IPS-18a (cell line): Measurements from ENCODE around the gene HJV.
A peak's percentile ranks its signal among the peaks of the same experiment; 100 is the strongest.
"Not testable (repeated sequence)": the region's sequence is repeated elsewhere in the genome, so short reads cannot be mapped to it uniquely, and the experiment has no call there.

Experiments
- H3K27ac ChIP-seq: one replicate; pipeline ENCODE4 v1.5.1; 2013; ENCODE audit warnings: low read length
- H3K27me3 ChIP-seq: one replicate; pipeline ENCODE4 v1.6.1; 2013; ENCODE audit warnings: mild to moderate bottlenecking, low read length; ENCODE audit not compliant: control insufficient read depth, insufficient read depth
- H3K36me3 ChIP-seq: one replicate; pipeline ENCODE4 v1.6.1; 2013; ENCODE audit warnings: low read depth, low read length; ENCODE audit not compliant: control insufficient read depth
- H3K4me1 ChIP-seq: one replicate; pipeline ENCODE4 v1.6.1; 2013; ENCODE audit warnings: low read depth, low read length; ENCODE audit not compliant: control insufficient read depth
- H3K4me3 ChIP-seq: one replicate; pipeline ENCODE4 v1.5.1; 2013; ENCODE audit warnings: low read length
- H3K9ac ChIP-seq: one replicate; pipeline ENCODE4 v1.6.1; 2013; ENCODE audit warnings: mild to moderate bottlenecking, low read length, moderate library complexity
- H3K9me3 ChIP-seq: one replicate; pipeline ENCODE4 v1.6.1; 2013; ENCODE audit warnings: low read depth, low read length; ENCODE audit not compliant: control insufficient read depth

Gene HJV

DNA sequence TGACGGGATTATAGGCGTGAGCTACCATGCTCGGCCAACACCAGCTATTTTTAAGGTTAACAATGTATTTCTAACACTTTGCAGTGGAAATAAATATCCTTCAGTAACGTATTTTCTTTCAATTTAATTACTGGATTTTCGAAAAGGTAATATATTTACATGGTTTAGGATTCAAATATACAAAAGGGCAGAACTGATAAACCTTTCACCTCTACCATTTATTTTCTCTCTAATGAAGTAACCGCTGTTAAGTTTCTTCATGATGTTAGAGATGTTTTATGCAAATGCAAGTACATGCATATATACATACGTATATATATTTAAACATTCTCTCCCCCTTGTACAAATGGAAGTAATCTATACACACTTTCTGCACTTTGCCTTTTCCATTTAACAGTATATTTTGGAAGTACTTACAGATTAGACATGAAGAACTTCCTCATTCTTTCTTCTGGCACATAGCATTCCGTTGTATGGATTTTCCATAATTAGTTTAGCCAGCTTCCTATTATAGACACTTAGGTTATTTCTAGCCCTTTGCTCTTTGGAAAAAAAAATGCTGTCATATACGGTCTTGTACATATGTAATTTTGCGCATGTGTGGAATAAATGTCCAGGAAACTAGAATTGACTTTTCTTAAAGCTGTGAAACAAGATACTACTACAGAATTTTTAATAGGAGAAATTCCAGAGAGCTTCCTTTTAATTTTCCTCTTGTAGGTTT, 14.9 kb upstream of the HJV start:
- Histone ChIP-seq H3K27ac (no peak overlapping the region), H3K4me1 (peaks cover 6% of the 10 kb centered on the region), H3K9ac (no peak overlapping the region), H3K27me3 (no peaks in the 10 kb centered on the region), H3K4me3 (peak overlapping the region; percentile 99), H3K9me3 (no peaks in the 10 kb centered on the region), H3K36me3 (no peaks in the 10 kb centered on the region)

GRCh38 chr1:146035048-146035423, 13.5 kb upstream of the HJV start:
- H3K36me3 ChIP-seq = no peaks in the 10 kb centered on the region
- no peak overlapping the region for H3K27ac ChIP-seq
- peaks cover 6% of the 10 kb centered on the region for H3K4me1 ChIP-seq
- peak overlapping the region; percentile 43 for H3K4me3 ChIP-seq
- no peaks in the 10 kb centered on the region for H3K9me3 ChIP-seq
- H3K27me3 ChIP-seq = no peaks in the 10 kb centered on the region
- H3K9ac ChIP-seq = no peak overlapping the region

DNA sequence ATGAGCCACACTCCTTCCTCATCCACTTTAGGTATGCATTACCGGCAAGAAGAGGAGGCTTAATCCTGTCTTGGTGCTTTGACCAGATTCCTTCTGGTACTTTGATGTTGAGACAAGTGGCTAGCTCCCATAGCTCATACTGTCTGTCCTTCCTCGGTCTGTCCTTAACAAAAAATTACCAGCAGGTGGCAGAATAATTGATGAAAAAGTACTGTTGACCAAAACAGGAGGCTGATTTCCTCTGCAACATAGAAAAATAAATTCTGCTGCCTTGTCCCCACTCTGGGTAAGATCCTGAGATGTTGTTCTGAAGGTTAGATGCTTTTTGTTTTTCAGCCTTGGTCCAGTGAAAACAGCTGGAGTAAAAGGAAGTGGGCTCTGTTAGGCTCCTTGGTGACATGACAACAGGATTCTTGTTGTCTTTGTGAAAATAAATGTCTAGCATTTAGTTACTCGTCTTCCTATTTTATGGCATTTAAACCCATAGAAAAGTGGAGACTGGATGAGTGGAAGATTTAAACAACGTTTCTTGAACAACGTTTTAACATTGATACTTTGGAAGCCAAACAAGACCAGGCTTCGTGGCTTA, 11.2 kb upstream of the HJV start:
- no peak overlapping the region for H3K9ac ChIP-seq
- no peak overlapping the region for H3K4me3 ChIP-seq
- no peak overlapping the region for H3K27ac ChIP-seq
- peaks cover 6% of the 10 kb centered on the region for H3K4me1 ChIP-seq
- no peaks in the 10 kb centered on the region for H3K9me3 ChIP-seq
- no peaks in the 10 kb centered on the region for H3K27me3 ChIP-seq
- H3K36me3 ChIP-seq = no peaks in the 10 kb centered on the region

GRCh38 chr1:146031476-146031875, 9.9 kb upstream of the HJV start:
- Histone ChIP-seq H3K36me3 (no peaks in the 10 kb centered on the region), H3K4me1 (peaks cover 4% of the 10 kb centered on the region), H3K9ac (no peak overlapping the region)

GRCh38 chr1:146029117-146029516, 7.6 kb upstream of the HJV start:
- H3K4me1 ChIP-seq = no peaks in the 10 kb centered on the region
- no peaks in the 10 kb centered on the region for H3K9me3 ChIP-seq
- H3K27me3 ChIP-seq = no peaks in the 10 kb centered on the region
- H3K4me3 ChIP-seq = no peak overlapping the region
- H3K9ac ChIP-seq = no peak overlapping the region
- H3K27ac ChIP-seq = no peak overlapping the region
- no peaks in the 10 kb centered on the region for H3K36me3 ChIP-seq

More at GRCh38 chr1:146031476-146031875, 9.9 kb upstream of the HJV start:
- Histone ChIP-seq H3K27ac (no peak overlapping the region), H3K27me3 (no peaks in the 10 kb centered on the region), H3K4me3 (no peak overlapping the region), H3K9me3 (no peaks in the 10 kb centered on the region)

DNA sequence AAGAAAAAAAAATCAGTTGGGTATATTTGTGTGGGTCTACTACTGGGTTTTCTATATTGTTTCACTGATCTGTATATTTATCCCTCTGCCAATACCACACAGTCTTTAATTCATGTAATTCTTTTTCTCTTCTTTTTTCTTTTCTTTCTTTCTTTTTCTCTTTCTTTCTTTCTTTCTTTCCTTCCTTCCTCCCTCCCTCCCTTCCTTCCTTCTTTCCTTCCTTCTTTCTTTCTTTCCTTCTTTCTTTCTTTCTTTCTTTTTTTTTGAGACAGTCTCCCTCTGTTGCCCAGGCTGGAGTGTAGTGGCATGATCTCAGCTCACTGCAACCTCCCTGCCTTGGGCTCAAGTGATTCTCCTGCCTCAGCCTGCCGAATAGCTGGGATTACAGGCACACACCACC, 5.1 kb upstream of the HJV start:
- not testable (repeated sequence) for H3K27me3 ChIP-seq, H3K27ac ChIP-seq, H3K36me3 ChIP-seq, H3K4me3 ChIP-seq, H3K4me1 ChIP-seq, H3K9ac ChIP-seq, H3K9me3 ChIP-seq

DNA sequence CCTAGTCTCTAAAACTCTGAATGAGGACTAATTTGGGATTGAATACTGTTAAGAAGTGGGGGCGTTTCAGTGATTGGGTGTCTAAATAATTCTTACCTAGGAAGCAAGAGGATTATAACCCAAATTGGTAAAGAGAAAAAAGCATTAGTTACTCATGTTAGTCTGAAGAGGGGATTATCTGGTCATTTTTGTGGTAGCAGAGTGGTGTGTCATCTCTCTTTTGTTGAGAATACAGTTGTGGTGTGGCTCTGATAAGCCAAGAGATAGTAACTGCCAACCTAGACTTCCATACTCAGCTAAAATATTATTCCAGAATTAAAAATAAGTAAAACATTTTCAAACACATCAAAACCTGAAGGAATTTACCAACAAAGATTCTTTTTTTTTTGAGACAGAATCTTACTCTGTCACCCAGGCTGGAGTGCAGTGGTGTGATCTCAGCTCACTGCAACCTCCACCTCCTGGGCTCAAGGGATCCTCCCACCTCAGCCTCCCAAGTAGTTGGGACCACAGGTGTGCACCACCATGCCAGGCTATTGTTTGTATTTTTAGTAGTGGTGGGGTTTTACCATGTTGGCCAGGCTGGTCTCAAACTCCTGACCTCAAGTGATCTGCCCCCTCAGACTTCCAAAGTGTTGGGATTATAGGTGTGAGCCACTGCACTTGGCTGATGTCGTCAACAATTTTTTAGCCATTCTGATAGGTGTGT, 4.4 kb upstream of the HJV start:
- not testable (repeated sequence) for H3K27ac ChIP-seq, H3K36me3 ChIP-seq, H3K4me3 ChIP-seq, H3K9me3 ChIP-seq, H3K27me3 ChIP-seq, H3K9ac ChIP-seq, H3K4me1 ChIP-seq

DNA sequence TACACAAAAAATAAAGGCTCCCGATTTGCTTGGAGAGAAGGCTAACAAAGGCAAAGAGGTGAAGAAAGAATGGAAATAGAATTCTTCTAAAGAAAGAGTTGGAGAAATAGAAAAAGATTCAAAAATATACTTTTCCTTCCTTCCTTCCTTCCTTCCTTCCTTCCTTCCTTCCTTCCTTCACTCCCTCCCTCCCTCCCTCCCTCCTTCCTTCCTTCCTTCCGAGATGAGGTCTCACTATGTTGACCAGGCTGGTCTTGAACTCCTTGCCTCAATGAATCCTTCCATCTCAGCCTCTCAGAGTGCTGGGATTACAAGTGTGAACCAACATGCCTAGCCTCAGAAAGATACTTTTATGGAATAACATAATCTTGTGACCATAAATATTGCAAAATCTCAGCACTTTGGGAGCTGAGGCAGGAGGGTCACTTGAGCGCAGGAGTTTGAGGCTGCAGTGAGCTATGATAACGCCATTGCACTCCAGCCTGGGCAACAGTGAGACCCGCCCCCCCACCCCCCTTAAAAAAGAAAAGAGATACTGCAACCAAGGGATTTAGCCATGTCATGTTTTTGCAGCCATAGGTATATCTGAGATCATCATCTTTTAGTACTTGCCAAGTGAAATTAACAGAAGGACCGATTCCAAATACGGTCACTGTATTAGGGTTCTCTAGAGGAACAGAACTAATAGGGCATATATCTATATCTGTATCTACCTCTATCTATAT, 1.0 kb upstream of the HJV start:
- H3K9ac ChIP-seq = no peak overlapping the region
- H3K27ac ChIP-seq = no peak overlapping the region
- no peaks in the 10 kb centered on the region for H3K9me3 ChIP-seq

DNA sequence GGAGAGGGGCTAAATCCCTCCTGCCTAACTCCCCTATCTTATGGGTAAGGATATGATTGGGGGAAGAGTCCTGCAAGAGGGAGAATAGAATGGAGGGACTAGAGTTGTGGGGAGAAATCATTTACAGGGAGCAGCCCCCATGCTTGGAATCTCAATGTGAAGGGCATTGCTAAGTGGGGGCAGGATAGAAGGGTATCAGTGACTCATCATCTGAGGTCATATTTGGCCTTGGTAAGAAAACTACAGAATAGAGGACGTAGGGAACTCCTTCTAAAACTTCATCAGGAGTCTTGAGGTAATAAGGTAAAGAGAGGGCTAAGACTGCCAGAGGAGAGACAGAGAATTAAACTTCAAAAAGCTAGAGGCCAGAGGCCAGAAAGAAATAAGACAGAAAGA, 487 bp downstream of the HJV start:
- H3K9me3 ChIP-seq = no peaks in the 10 kb centered on the region
- H3K4me3 ChIP-seq = no peak overlapping the region
- peaks cover 33% of the 10 kb centered on the region for H3K27me3 ChIP-seq
- no peak overlapping the region for H3K27ac ChIP-seq
- no peaks in the 10 kb centered on the region for H3K36me3 ChIP-seq
- H3K4me1 ChIP-seq = no peaks in the 10 kb centered on the region
- H3K9ac ChIP-seq = no peak overlapping the region

More for the DNA sequence above, 1.0 kb upstream of the HJV start:
- H3K4me1 ChIP-seq = no peaks in the 10 kb centered on the region
- H3K27me3 ChIP-seq = peaks cover 33% of the 10 kb centered on the region
- no peak overlapping the region for H3K4me3 ChIP-seq
- no peaks in the 10 kb centered on the region for H3K36me3 ChIP-seq

DNA sequence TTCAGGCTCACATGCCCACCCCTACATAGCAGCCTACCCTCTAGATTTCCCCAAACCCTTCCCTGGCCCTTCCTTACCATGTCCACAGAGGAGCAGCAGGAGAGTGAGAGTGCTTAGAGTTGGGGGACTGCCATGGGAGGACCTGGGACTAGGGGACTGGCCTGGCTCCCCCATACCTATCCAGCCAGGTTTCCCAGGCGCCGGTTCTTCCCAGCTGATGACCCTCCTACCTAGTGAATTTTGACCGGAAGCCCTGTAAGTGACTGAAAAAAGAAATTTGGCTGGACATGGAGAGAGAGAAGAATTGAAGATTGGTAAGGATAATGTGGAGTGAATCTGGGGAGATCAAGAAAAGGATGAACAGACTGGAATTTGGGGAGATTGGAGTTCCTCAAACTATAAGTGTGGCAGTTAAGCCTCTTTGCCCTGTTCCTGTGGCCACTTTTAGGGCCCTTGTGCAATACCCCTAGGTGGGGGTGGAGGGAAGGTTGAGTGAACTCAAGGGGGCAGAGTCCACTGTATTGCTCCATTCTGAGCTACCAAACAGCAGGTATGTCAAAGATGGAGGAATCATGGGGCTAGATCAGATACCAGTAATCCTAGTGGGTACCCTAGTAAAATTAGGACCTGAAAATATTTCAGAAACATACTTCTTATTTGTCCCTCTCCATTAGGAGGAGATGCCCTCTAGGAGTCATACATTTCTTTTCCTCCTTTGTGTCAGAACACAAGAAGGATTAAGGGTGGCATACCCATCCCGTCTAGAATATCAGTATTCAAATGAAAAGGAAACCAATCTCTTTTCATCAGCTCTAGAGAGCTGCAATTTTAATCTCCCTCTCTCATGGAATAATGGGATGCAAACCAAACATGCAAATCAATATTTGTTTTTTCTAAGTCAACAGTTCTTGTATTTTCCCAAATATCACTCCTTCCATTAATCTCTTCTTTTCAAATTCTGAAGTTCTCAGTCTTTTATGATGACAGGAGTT, 1.2 kb downstream of the HJV start:
- Histone ChIP-seq H3K9me3 (no peaks in the 10 kb centered on the region), H3K9ac (no peak overlapping the region), H3K27me3 (peaks cover 33% of the 10 kb centered on the region), H3K27ac (no peak overlapping the region), H3K4me3 (peak overlapping the region; percentile 45), H3K36me3 (no peaks in the 10 kb centered on the region), H3K4me1 (no peaks in the 10 kb centered on the region)
